Activated CD8-positive, alpha-beta T cell treated with anti-CD3 and anti-CD28 coated beads for 36 hours (primary cell): ENCODE results near the gene KSR2. TPM values are rescaled to one million over a fixed set of nuclear protein-coding genes. Genes with fewer than 3 reads are reported as not detected.

Experiments
- ATAC-seq: fragments of 200-7000 bp; cut with Tn5 transposase; one replicate; pipeline ENCODE4 v1.10.0; 2021; ENCODE audit warnings: mild to moderate bottlenecking, moderate library complexity
- CTCF ChIA-PET: fragments of 350-600 bp; sonication (Branson Sonifier 250); formaldehyde crosslinking; loops from one replicate; lab custom pipeline; 2021; ENCODE audit warnings: antibody characterized with exemption; lab: Charles Lee
- POLR2A ChIA-PET: fragments of 350-600 bp; sonication (Branson Sonifier 250); formaldehyde crosslinking; loops from one replicate; lab custom pipeline; 2021; ENCODE audit warnings: antibody characterized with exemption; lab: Charles Lee
- DNase-seq: peaks from one replicate; pipeline ENCODE4 v3.0.0-alpha.2; 2020
- H3K27ac Mint-ChIP-seq: one replicate; pipeline ENCODE4 v1.8.0; 2021; ENCODE audit warnings: mild to moderate bottlenecking, mixed read lengths
- H3K27me3 Mint-ChIP-seq: one replicate; pipeline ENCODE4 v1.8.0; 2021; ENCODE audit warnings: mixed read lengths
- H3K36me3 Mint-ChIP-seq: one replicate; pipeline ENCODE4 v1.8.0; 2021; ENCODE audit warnings: low read depth, mixed read lengths
- H3K4me1 Mint-ChIP-seq: one replicate; pipeline ENCODE4 v1.8.0; 2021; ENCODE audit warnings: low read depth, mixed read lengths
- H3K4me3 Mint-ChIP-seq: one replicate; pipeline ENCODE4 v1.8.0; 2021; ENCODE audit warnings: mild to moderate bottlenecking, moderate library complexity, mixed read lengths
- H3K9me3 Mint-ChIP-seq: one replicate; pipeline ENCODE4 v1.8.0; 2021; ENCODE audit warnings: mixed read lengths
- CTCF ChIP-seq: fragments of 200-600 bp; IDR thresholded peaks from one replicate; pipeline ENCODE4 v1.8.0; 2022; ENCODE audit warnings: antibody characterized with exemption, mild to moderate bottlenecking
- intact Hi-C: fragments of 100-400 bp; cut with micrococcal nuclease; formaldehyde crosslinking; loops from one replicate; pipeline ENCODE4 v1.10.0; 2022
- total RNA-seq, 2 experiments: library from RNA; stranded (reverse); gene quantifications; one replicate each; pipeline ENCODE4 v1.2.3, GENCODE V29; 2021

KSR2 gene
- total RNA-seq, 2 experiments from 2014 or later, result 0.02 TPM; not detected in 1

- POLR2A ChIA-PET, result no interaction called here
- no peak for TF ChIP-seq CTCF
- CTCF ChIA-PET, result no interaction called here
- no peaks in the 10 kb centered on the region for H3K36me3 Mint-ChIP-seq
- H3K9me3 Mint-ChIP-seq, result no peaks in the 10 kb centered on the region
- peaks cover 5% of the 10 kb centered on the region for H3K27me3 Mint-ChIP-seq
- no peak overlapping the region for H3K4me3 Mint-ChIP-seq
- no peak overlapping the region for H3K27ac Mint-ChIP-seq
- ATAC-seq (no peak), DNase-seq (no peak)
- intact Hi-C loops, result no loop called here
- no peaks in the 10 kb centered on the region for H3K4me1 Mint-ChIP-seq
Observed at GRCh38 chr12:117684471-117684870, 284.3 kb downstream of the KSR2 start.

GRCh38 chr12:117680312-117680711 lies 288.5 kb downstream of the KSR2 start:
- POLR2A ChIA-PET, result no interaction called here

GRCh38 chr12:117679776-117680175 lies 289.0 kb downstream of the KSR2 start:
- intact Hi-C loops, result no loop called here
- Mint-ChIP-seq H3K27me3 (peaks cover 2% of the 10 kb centered on the region), H3K9me3 (peaks cover 4% of the 10 kb centered on the region), H3K36me3 (no peaks in the 10 kb centered on the region), H3K4me1 (no peaks in the 10 kb centered on the region), H3K4me3 (no peak overlapping the region), H3K27ac (no peak overlapping the region)
- POLR2A ChIA-PET, result no interaction called here
- TF ChIP-seq CTCF, result no peak
- CTCF ChIA-PET, result interaction anchor here (1.6 kb wide), 1 partner anchor 468 kb away, joined by 3 read pairs; no protein-coding TSS in a partner anchor
- no peak for DNase-seq
- no peak for ATAC-seq

More at GRCh38 chr12:117680312-117680711, 288.5 kb downstream of the KSR2 start:
- intact Hi-C loops, result no loop called here
- no peak for ATAC-seq
- Mint-ChIP-seq H3K4me1 (no peaks in the 10 kb centered on the region), H3K9me3 (peaks cover 4% of the 10 kb centered on the region), H3K4me3 (no peak overlapping the region), H3K36me3 (no peaks in the 10 kb centered on the region), H3K27me3 (peaks cover 2% of the 10 kb centered on the region), H3K27ac (no peak overlapping the region)
- no peak for DNase-seq
- CTCF ChIA-PET, result no interaction called here
- no peak for TF ChIP-seq CTCF

GRCh38 chr12:117674763-117675162 lies 294.0 kb downstream of the KSR2 start:
- TF ChIP-seq CTCF, result no peak
- no peak for ATAC-seq
- CTCF ChIA-PET, result no interaction called here
- Mint-ChIP-seq H3K27me3 (no peaks in the 10 kb centered on the region), H3K4me3 (no peak overlapping the region), H3K27ac (no peak overlapping the region), H3K4me1 (no peaks in the 10 kb centered on the region), H3K9me3 (peaks cover 4% of the 10 kb centered on the region), H3K36me3 (no peaks in the 10 kb centered on the region)
- no peak for DNase-seq
- intact Hi-C loops, result no loop called here
- POLR2A ChIA-PET, result interaction anchor here (0.6 kb wide), 1 partner anchor 308 kb away, joined by 3 read pairs; no protein-coding TSS in a partner anchor

- intact Hi-C loops, result no loop called here
- Mint-ChIP-seq H3K27ac (no peak overlapping the region), H3K4me3 (no peak overlapping the region), H3K36me3 (no peaks in the 10 kb centered on the region), H3K4me1 (no peaks in the 10 kb centered on the region), H3K9me3 (peaks cover 4% of the 10 kb centered on the region), H3K27me3 (no peaks in the 10 kb centered on the region)
- DNase-seq (no peak), ATAC-seq (no peak)
- POLR2A ChIA-PET, result no interaction called here
- CTCF ChIA-PET, result no interaction called here
- TF ChIP-seq CTCF, result no peak
Observed at GRCh38 chr12:117674313-117674712, 294.5 kb downstream of the KSR2 start.
